ENCODE data around the gene HCK.

The HCK gene

GRCh38 chr20:32126919-32127318 is 74.9 kb downstream of the HCK start:
- no peak for TF ChIP-seq ZNF645 (tag by site-specific recombination; IDR thresholded peaks at IDR 0.05)
- TF ChIP-seq ZNF175 (tag by site-specific recombination; IDR thresholded peaks at IDR 0.05) = no peak
- no peak for TF ChIP-seq ZNF596 (tag by site-specific recombination; IDR thresholded peaks at IDR 0.05)
- no peak for TF ChIP-seq ZNF26 (tag by site-specific recombination; IDR thresholded peaks at IDR 0.05)
- TF ChIP-seq ZNF623 (tag by site-specific recombination; IDR thresholded peaks at IDR 0.05) = no peak
- no peak for TF ChIP-seq REPIN1 (tag by site-specific recombination; IDR thresholded peaks at IDR 0.05; ENCODE audit: low read depth)
- no peak for TF ChIP-seq KLF16 (tag by site-specific recombination; IDR thresholded peaks at IDR 0.05)
- no peak for TF ChIP-seq ZBTB21 (tag by site-specific recombination; IDR thresholded peaks at IDR 0.05)
- no peak for TF ChIP-seq GFI1B (tag by site-specific recombination; IDR thresholded peaks at IDR 0.05)
- no peak for TF ChIP-seq ZNF280D (tag by site-specific recombination; IDR thresholded peaks at IDR 0.05)
- TF ChIP-seq ZNF433 (tag by site-specific recombination; IDR thresholded peaks at IDR 0.05; ENCODE audit: low read depth) = no peak
- no peak for TF ChIP-seq ZNF155 (tag by site-specific recombination; IDR thresholded peaks at IDR 0.05)
- no peak for TF ChIP-seq ZNF837 (tag by site-specific recombination; IDR thresholded peaks at IDR 0.05)
- no peak for TF ChIP-seq ZNF16 (tag by site-specific recombination; IDR thresholded peaks at IDR 0.05; ENCODE audit: low read depth)
- no peaks in the 10 kb centered on the region for H3K9me3 ChIP-seq (ENCODE audit: control insufficient read depth, insufficient read depth, low read depth, low read length)
- ChIA-PET POLR2A (no interaction called here), CTCF (no interaction called here)
- no peak overlapping the region for H3K4me3 ChIP-seq (ENCODE audit: low read depth, low read length)
- H3K4me1 ChIP-seq (ENCODE audit: control insufficient read depth, insufficient read depth, low read length) = peaks cover 2% of the 10 kb centered on the region; the same call in 1 of the 2 replicates
- no peak overlapping the region for H3K27ac ChIP-seq (ENCODE audit: extremely low read depth, low read depth, low read length)
- peaks cover 3 to 9% of the 10 kb centered on the region in 2 experiments; a peak in 2 of 3 replicates for H3K36me3 ChIP-seq (ENCODE audit: control insufficient read depth in 2 of 2, insufficient read depth in 1 of 2, low read length in 2 of 2)

GRCh38 chr20:32127347-32127746 is 75.3 kb downstream of the HCK start:
- peaks cover 2% of the 10 kb centered on the region; the same call in 1 of the 2 replicates for H3K4me1 ChIP-seq (ENCODE audit: control insufficient read depth, insufficient read depth, low read length)
- no peak overlapping the region for H3K27ac ChIP-seq (ENCODE audit: extremely low read depth, low read depth, low read length)
- no peak overlapping the region for H3K4me3 ChIP-seq (ENCODE audit: low read depth, low read length)
- no peaks in the 10 kb centered on the region for H3K9me3 ChIP-seq (ENCODE audit: control insufficient read depth, insufficient read depth, low read depth, low read length)
- CTCF ChIA-PET = no interaction called here
- peaks cover 3 to 9% of the 10 kb centered on the region in 2 experiments; a peak in 2 of 3 replicates for H3K36me3 ChIP-seq (ENCODE audit: control insufficient read depth in 2 of 2, insufficient read depth in 1 of 2, low read length in 2 of 2)
- TF ChIP-seq ZSCAN4 (tag by site-specific recombination; IDR thresholded peaks at IDR 0.05) (no peak), ZBTB20 (tag by site-specific recombination; IDR thresholded peaks at IDR 0.05) (no peak), ZNF19 (tag by site-specific recombination; IDR thresholded peaks at IDR 0.05; ENCODE audit: low read depth) (no peak), ZNF530 (tag by site-specific recombination; IDR thresholded peaks at IDR 0.05; ENCODE audit: low read depth) (no peak), ZNF394 (tag by site-specific recombination; IDR thresholded peaks at IDR 0.05; ENCODE audit: borderline replicate concordance) (no peak), TSHZ1 (tag by site-specific recombination; IDR thresholded peaks at IDR 0.05; ENCODE audit: borderline replicate concordance) (no peak)
- POLR2A ChIA-PET = no interaction called here

Measured in HEK293 (cell line).